Body of pancreas (tissue), 4 donors: Measurements from ENCODE around the gene CERS4. TPM values are rescaled to one million over a fixed set of nuclear protein-coding genes. Genes with fewer than 3 reads are reported as not detected.
A peak's percentile ranks its signal among the peaks of the same experiment; 100 is the strongest.

Source experiments
- ATAC-seq: fragments of 150-250 bp; one replicate; pipeline ENCODE4 v1.9.1; 2016
- DNase-seq, 4 donors: peaks; one replicate each; pipeline ENCODE4 v3.0.0-alpha.2; 2019
- H3K27ac ChIP-seq, 4 donors: fragments of 200-600 bp; sonication (generic); 1 replicate in 3 of 4; 2 replicates in 1 of 4; pipeline versions ENCODE4 v1.5.1 to v1.6.1; 2016 to 2019; ENCODE audit warnings: mild to moderate bottlenecking in 1 of 4, mixed read lengths in 1 of 4, moderate library complexity in 1 of 4
- H3K27me3 ChIP-seq, 2 donors: fragments of 200-600 bp; sonication (generic); one replicate each; pipeline ENCODE4 v1.6.0; 2016; ENCODE audit warnings: mild to moderate bottlenecking in 1 of 2
- H3K36me3 ChIP-seq, 2 donors: fragments of 200-600 bp; sonication (generic); replicated peaks in 1 of 2; 2 replicates each; pipeline ENCODE4 v1.5.1; 2016; ENCODE audit warnings: low read depth in 2 of 2; ENCODE audit not compliant: insufficient read depth in 1 of 2
- H3K4me1 ChIP-seq: fragments of 200-600 bp; sonication (generic); one replicate; pipeline ENCODE4 v1.6.0; 2016
- H3K4me3 ChIP-seq, 2 donors: fragments of 200-600 bp; sonication (generic); 1 replicate in 1 of 2; 2 replicates in 1 of 2; pipeline ENCODE4 v1.5.1; 2016 to 2019
- H3K9me3 ChIP-seq, 3 donors: fragments of 200-600 bp; sonication (generic); 1 replicate in 2 of 3; 2 replicates in 1 of 3; pipeline ENCODE4 v1.5.1; 2016
- CTCF ChIP-seq, 7 experiments: fragments of 450-650 bp in 4 of 7; fragments of 200-600 bp in 3 of 7; sonication (generic) in 3 of 7; IDR thresholded peaks; one replicate each; pipeline ENCODE4 v1.5.1; 2016 to 2019; ENCODE audit warnings: antibody characterized with exemption in 7 of 7
- POLR2A ChIP-seq, 3 donors: fragments of 450-650 bp; IDR thresholded peaks; one replicate each; pipeline ENCODE4 v1.6.1; 2016; ENCODE audit warnings: antibody characterized with exemption in 3 of 3, mild to moderate bottlenecking in 2 of 3
- WGBS, 2 donors: methylation state at CpG; one replicate each; pipeline ENCODE4 v1.1.5; 2017; 5-methylcytosine and 5-hydroxymethylcytosine counted together
- intact Hi-C: fragments of 100-400 bp; cut with DNase I; formaldehyde crosslinking; loops from one replicate; pipeline ENCODE4 v1.15.1; 2023
- total RNA-seq, 2 donors: library from RNA; depleted of rRNA; stranded (reverse); fragments of >200 nt; gene quantifications; one replicate each; pipeline ENCODE4 v1.1.0, GENCODE V29; 2016

Gene CERS4
- total RNA-seq = 10 to 100 TPM; 53.1 to 87.4 TPM

GRCh38 chr19:8208922-8209461 is at the start of gene CERS4:
Gene CERS4 (plus strand): TSS chr19:8209370. CDS start chr19:8251077, 41,707 bp downstream.
- Histone ChIP-seq H3K27me3 (no peaks in the 10 kb centered on the region), H3K4me1 (peaks cover 80% of the 10 kb centered on the region), H3K4me3 (peak within 1 kb of the TSS; percentile 69 to 91), H3K36me3 (no peaks in the 10 kb centered on the region), H3K9me3 (no peaks in the 10 kb centered on the region), H3K27ac (peak within 1 kb of the TSS; percentile 85 to 88 (median 86))
- intact Hi-C loops = no loop called here
- ATAC-seq (peak; percentile 73), DNase-seq (peak; percentile 82 to 89 (median 86))
- no peak for TF ChIP-seq POLR2A (IDR thresholded peaks at IDR 0.05)
- no peak for TF ChIP-seq CTCF (IDR thresholded peaks at IDR 0.05)
- 0 to 1% methylated on average over 7 to 36 of the region's 60 CpGs for WGBS, 2 donors

- WGBS, 2 donors = 53 to 61% methylated on average over 9 to 12 of the region's 12 CpGs
Measured at GRCh38 chr19:8161135-8161646, 48.0 kb upstream of the CERS4 start.

GRCh38 chr19:8163759-8164158 is 45.4 kb upstream of the CERS4 start:
- ATAC-seq = no peak
- no peaks in the 10 kb centered on the region for H3K27me3 ChIP-seq
- WGBS, 2 donors = 72 to 79% methylated on average over 7 of the region's 7 CpGs
- no peaks in the 10 kb centered on the region for H3K36me3 ChIP-seq
- no peak for DNase-seq
- H3K4me1 ChIP-seq = peaks cover 17% of the 10 kb centered on the region
- H3K27ac ChIP-seq = no peak overlapping the region
- TF ChIP-seq CTCF (IDR thresholded peaks at IDR 0.05) (no peak), POLR2A (IDR thresholded peaks at IDR 0.05) (no peak)
- intact Hi-C loops = no loop called here
- no peak overlapping the region for H3K4me3 ChIP-seq
- H3K9me3 ChIP-seq = no peaks in the 10 kb centered on the region

More at GRCh38 chr19:8161135-8161646, 48.0 kb upstream of the CERS4 start:
- H3K4me1 ChIP-seq = no peaks in the 10 kb centered on the region
- H3K36me3 ChIP-seq = no peaks in the 10 kb centered on the region
- no peaks in the 10 kb centered on the region for H3K27me3 ChIP-seq
- H3K27ac ChIP-seq = peak overlapping the region in 1 of 4 donors; percentile 62
- peak; percentile 75 to 88 (median 82) for DNase-seq
- intact Hi-C loops = no loop called here
- H3K9me3 ChIP-seq = no peaks in the 10 kb centered on the region
- TF ChIP-seq CTCF (IDR thresholded peaks at IDR 0.05) (no peak), POLR2A (IDR thresholded peaks at IDR 0.05) (peak in 2 of 3 donors; percentile 56 to 69)
- no peak overlapping the region for H3K4me3 ChIP-seq
- ATAC-seq = peak; percentile 95

- H3K4me1 ChIP-seq = peaks cover 17% of the 10 kb centered on the region
- intact Hi-C loops = no loop called here
- peak overlapping the region in 1 of 4 donors; percentile 4 for H3K27ac ChIP-seq
- no peak for DNase-seq
- no peaks in the 10 kb centered on the region for H3K27me3 ChIP-seq
- TF ChIP-seq POLR2A (IDR thresholded peaks at IDR 0.05) = no peak
- no peak for TF ChIP-seq CTCF (IDR thresholded peaks at IDR 0.05)
- H3K9me3 ChIP-seq = no peaks in the 10 kb centered on the region
- no peaks in the 10 kb centered on the region for H3K36me3 ChIP-seq
- peak; percentile 33 for ATAC-seq
- H3K4me3 ChIP-seq = no peak overlapping the region
- 45 to 47% methylated on average over 6 of the region's 6 CpGs for WGBS, 2 donors
Measured at GRCh38 chr19:8167985-8168384, 41.2 kb upstream of the CERS4 start.

- DNase-seq (no peak), ATAC-seq (no peak)
- WGBS, 2 donors = 92 to 97% methylated on average over 4 to 7 of the region's 7 CpGs
- no peaks in the 10 kb centered on the region for H3K9me3 ChIP-seq
- no peak overlapping the region for H3K4me3 ChIP-seq
- intact Hi-C loops = no loop called here
- no peaks in the 10 kb centered on the region for H3K27me3 ChIP-seq
- H3K36me3 ChIP-seq = no peaks in the 10 kb centered on the region
- no peak overlapping the region for H3K27ac ChIP-seq
- H3K4me1 ChIP-seq = peaks cover 17% of the 10 kb centered on the region
- TF ChIP-seq POLR2A (IDR thresholded peaks at IDR 0.05) (no peak), CTCF (IDR thresholded peaks at IDR 0.05) (no peak)
Measured at GRCh38 chr19:8168537-8168936, 40.6 kb upstream of the CERS4 start.
